Ishikawa (cell line): Measurements from ENCODE around the gene SESN2.

Experiments
- CEBPB ChIP-seq: IDR thresholded peaks from 2 replicates; pipeline ENCODE4 v1.6.1; 2012
- CREB1 ChIP-seq: IDR thresholded peaks from 2 replicates; pipeline ENCODE4 v1.6.1; 2012; ENCODE audit warnings: low read depth
- EP300 ChIP-seq: IDR thresholded peaks from 2 replicates; pipeline ENCODE4 v1.6.1; 2012; ENCODE audit warnings: borderline replicate concordance
- FOXM1 ChIP-seq: IDR thresholded peaks from 2 replicates; pipeline ENCODE4 v1.6.1; 2012; ENCODE audit warnings: low read depth, borderline replicate concordance
- MAX ChIP-seq: IDR thresholded peaks from 2 replicates; pipeline ENCODE4 v1.6.1; 2012
- NFIC ChIP-seq: IDR thresholded peaks from 2 replicates; pipeline ENCODE4 v1.6.1; 2012
- RAD21 ChIP-seq: IDR thresholded peaks from 2 replicates; pipeline ENCODE4 v1.6.1; 2012; ENCODE audit warnings: low read depth
- REST ChIP-seq: IDR thresholded peaks from 2 replicates; pipeline ENCODE4 v1.6.1; 2012; ENCODE audit warnings: low read depth, mild to moderate bottlenecking
- TAF1 ChIP-seq: IDR thresholded peaks from 2 replicates; pipeline ENCODE4 v1.6.1; 2012; ENCODE audit warnings: low read depth, mild to moderate bottlenecking
- TCF12 ChIP-seq: IDR thresholded peaks from 2 replicates; pipeline ENCODE4 v1.6.1; 2012; ENCODE audit warnings: low read depth
- USF1 ChIP-seq: IDR thresholded peaks from 2 replicates; pipeline ENCODE4 v1.6.1; 2012
- YY1 ChIP-seq: IDR thresholded peaks from 2 replicates; pipeline ENCODE4 v1.6.1; 2012; ENCODE audit warnings: low read depth

- TF ChIP-seq FOXM1 (no peak), REST (no peak), CEBPB (no peak), MAX (no peak), USF1 (no peak), NFIC (no peak; the same call in 1 of the 2 replicates), TCF12 (no peak), CREB1 (no peak), TAF1 (no peak), YY1 (no peak), EP300 (no peak), RAD21 (no peak)
Measured at GRCh38 chr1:28249866-28250295, 9.4 kb upstream of the SESN2 start.
